GM12865 (cell line): Measurements from ENCODE around the gene GNE.
"Not testable (repeated sequence)": the region's sequence is repeated elsewhere in the genome, so short reads cannot be mapped to it uniquely, and the experiment has no call there.

Experiments
- DNase-seq: peaks from one replicate; pipeline ENCODE4 v3.0.0; 2010; ENCODE audit warnings: low read depth
- H3K4me3 ChIP-seq: 2 replicates; pipeline ENCODE4 v1.5.1; 2011; ENCODE audit warnings: mild to moderate bottlenecking, low read depth, low read length, control low read depth
- CTCF ChIP-seq: IDR thresholded peaks from 2 replicates; pipeline ENCODE4 v1.5.1; 2011; ENCODE audit warnings: low read length, control low read depth, low read depth, inconsistent platforms; ENCODE audit not compliant: insufficient read depth; ENCODE audit errors: missing control alignments

The GNE gene

GRCh38 chr9:36284226-36284625, 26.0 kb upstream of the GNE start:
- no peak for TF ChIP-seq CTCF

GRCh38 chr9:36282275-36282674, 24.0 kb upstream of the GNE start:
- DNase-seq = no peak
- TF ChIP-seq CTCF = no peak
- H3K4me3 ChIP-seq = no peak overlapping the region

More at GRCh38 chr9:36284226-36284625, 26.0 kb upstream of the GNE start:
- H3K4me3 ChIP-seq = no peak overlapping the region
- no peak for DNase-seq

GRCh38 chr9:36280989-36281388, 22.7 kb upstream of the GNE start:
- H3K4me3 ChIP-seq = no peak overlapping the region
- TF ChIP-seq CTCF = no peak
- DNase-seq = no peak

GRCh38 chr9:36278243-36278642, 20.0 kb upstream of the GNE start:
- no peak for TF ChIP-seq CTCF
- H3K4me3 ChIP-seq = no peak overlapping the region
- no peak for DNase-seq

GRCh38 chr9:36276781-36277181, 18.5 kb upstream of the GNE start:
- DNase-seq = no peak
- H3K4me3 ChIP-seq = no peak overlapping the region
- TF ChIP-seq CTCF = no peak

- no peak for DNase-seq
- H3K4me3 ChIP-seq = no peak overlapping the region
- no peak for TF ChIP-seq CTCF
Measured at GRCh38 chr9:36276254-36276653, 18.0 kb upstream of the GNE start.

- DNase-seq = no peak
- H3K4me3 ChIP-seq = no peak overlapping the region
- no peak for TF ChIP-seq CTCF
Measured at GRCh38 chr9:36275060-36275459, 16.8 kb upstream of the GNE start.

GRCh38 chr9:36273354-36273753, 15.1 kb upstream of the GNE start:
- DNase-seq = not testable (repeated sequence)

More at GRCh38 chr9:36273354-36273753, 15.1 kb upstream of the GNE start:
- not testable (repeated sequence) for H3K4me3 ChIP-seq
